GM23338 (cell line): ENCODE measurements around the gene EZR. TPM values are rescaled to one million over a fixed set of nuclear protein-coding genes. Genes with fewer than 3 reads are reported as not detected.

ENCODE experiments used
- ATAC-seq: fragments of 200-7000 bp; cut with Tn5 transposase; 3 replicates; pipeline ENCODE4 v1.9.1; 2020
- DNase-seq: peaks from one replicate; pipeline ENCODE4 v3.0.0-alpha.2; 2015; ENCODE audit warnings: low spot score
- H2AFZ ChIP-seq: fragments of 200-600 bp; sonication (generic); 2 replicates; pipeline ENCODE4 v1.8.0; 2016; ENCODE audit warnings: antibody characterized with exemption, mild to moderate bottlenecking, moderate library complexity
- H3F3A ChIP-seq: fragments of 200-600 bp; sonication (generic); replicated peaks from 2 replicates; pipeline ENCODE4 v1.8.0; 2017; ENCODE audit warnings: antibody characterized with exemption, mixed run types, low read depth
- H3K27ac ChIP-seq: fragments of 200-600 bp; sonication (generic); 2 replicates; pipeline ENCODE4 v1.6.1; 2016; ENCODE audit warnings: low read depth
- H3K27me3 ChIP-seq: fragments of 200-600 bp; sonication (generic); 2 replicates; pipeline ENCODE4 v1.8.0; 2016; ENCODE audit warnings: mild to moderate bottlenecking, mixed run types, moderate library complexity; ENCODE audit not compliant: insufficient read depth
- H3K36me3 ChIP-seq: fragments of 200-600 bp; sonication (generic); 2 replicates; pipeline ENCODE4 v1.8.0; 2016; ENCODE audit warnings: mild to moderate bottlenecking; ENCODE audit not compliant: insufficient read depth
- H3K4me1 ChIP-seq: fragments of 200-600 bp; sonication (generic); 2 replicates; pipeline ENCODE4 v1.8.0; 2016; ENCODE audit warnings: mild to moderate bottlenecking, moderate library complexity; ENCODE audit not compliant: insufficient read depth
- H3K4me2 ChIP-seq: fragments of 200-600 bp; sonication (generic); 2 replicates; pipeline ENCODE4 v1.7.1; 2017; ENCODE audit warnings: mixed run types
- H3K4me3 ChIP-seq: fragments of 200-600 bp; sonication (generic); 2 replicates; pipeline ENCODE4 v1.6.1; 2016; ENCODE audit warnings: mixed run types
- H3K79me2 ChIP-seq: fragments of 200-600 bp; sonication (generic); replicated peaks from 2 replicates; pipeline ENCODE4 v1.8.0; 2017; ENCODE audit warnings: mild to moderate bottlenecking; ENCODE audit not compliant: insufficient read depth
- H3K9me2 ChIP-seq: fragments of 200-600 bp; sonication (generic); 2 replicates; pipeline ENCODE4 v1.8.0; 2017; ENCODE audit not compliant: insufficient read depth
- H4K20me1 ChIP-seq: fragments of 200-600 bp; sonication (generic); replicated peaks from 2 replicates; pipeline ENCODE4 v1.8.0; 2017; ENCODE audit warnings: mild to moderate bottlenecking; ENCODE audit not compliant: insufficient read depth
- H3K27ac Mint-ChIP-seq: 2 replicates; pipeline ENCODE4 v1.8.0; 2020; ENCODE audit warnings: inconsistent platforms, mild to moderate bottlenecking, moderate library complexity, mixed read lengths
- H3K27me3 Mint-ChIP-seq: 3 replicates; pipeline ENCODE4 v1.8.0; 2022; ENCODE audit warnings: low read depth, mild to moderate bottlenecking, moderate library complexity, mixed read lengths, inconsistent platforms; ENCODE audit not compliant: insufficient read depth, poor library complexity
- H3K36me3 Mint-ChIP-seq: 3 replicates; pipeline ENCODE4 v1.8.0; 2021; ENCODE audit warnings: low read depth, mild to moderate bottlenecking, inconsistent platforms, moderate library complexity, mixed read lengths
- H3K4me1 Mint-ChIP-seq: 3 replicates; pipeline ENCODE4 v1.8.0; 2020; ENCODE audit warnings: mild to moderate bottlenecking, inconsistent platforms, mixed read lengths
- H3K4me3 Mint-ChIP-seq: 3 replicates; pipeline ENCODE4 v1.8.0; 2021; ENCODE audit warnings: moderate library complexity, mild to moderate bottlenecking, inconsistent platforms, mixed read lengths
- H3K9me3 Mint-ChIP-seq: 3 replicates; pipeline ENCODE4 v1.8.0; 2020; ENCODE audit warnings: moderate library complexity, mild to moderate bottlenecking, inconsistent platforms, mixed read lengths
- CREB1 ChIP-seq: fragments of 250-450 bp; sonication (Bioruptor Pico); IDR thresholded peaks from 2 replicates; pipeline ENCODE4 v1.5.0; 2020; ENCODE audit warnings: low read depth, mild to moderate bottlenecking, moderate library complexity
- CTCF ChIP-seq, 2 experiments: fragments of 200-600 bp in 1 of 2; sonication (generic) in 1 of 2; conservative IDR thresholded peaks; 2 replicates each; pipeline versions ENCODE4 v1.5.1 to v1.6.1; 2016 to 2017; ENCODE audit warnings: antibody characterized with exemption in 2 of 2, low read depth in 2 of 2, mild to moderate bottlenecking in 2 of 2, moderate library complexity in 1 of 2
- ETS1 ChIP-seq: IDR thresholded peaks from 2 replicates; pipeline ENCODE4 v1.6.1; 2016; ENCODE audit warnings: antibody characterized with exemption
- EZH2 ChIP-seq: fragments of 200-600 bp; sonication (generic); IDR thresholded peaks from one replicate; pipeline ENCODE4 v1.8.0; 2017; ENCODE audit warnings: antibody characterized with exemption, mild to moderate bottlenecking, low read depth; ENCODE audit not compliant: unreplicated experiment
- EZH2phosphoT487 ChIP-seq: fragments of 200-600 bp; sonication (generic); IDR thresholded peaks from one replicate; pipeline ENCODE4 v1.8.1; 2018; ENCODE audit warnings: antibody characterized with exemption; ENCODE audit not compliant: unreplicated experiment
- JUNB ChIP-seq: IDR thresholded peaks from one replicate; pipeline ENCODE4 v1.6.1; 2016; ENCODE audit warnings: antibody characterized with exemption; ENCODE audit not compliant: unreplicated experiment
- NANOG ChIP-seq: IDR thresholded peaks from 2 replicates; pipeline ENCODE4 v1.6.1; 2016; ENCODE audit warnings: antibody characterized with exemption, borderline replicate concordance
- POLR2AphosphoS5 ChIP-seq: IDR thresholded peaks from 2 replicates; pipeline ENCODE4 v1.6.1; 2016; ENCODE audit warnings: antibody characterized with exemption, low read depth
- REST ChIP-seq: IDR thresholded peaks from one replicate; pipeline ENCODE4 v1.6.1; 2018; ENCODE audit warnings: antibody characterized with exemption; ENCODE audit not compliant: unreplicated experiment
- STAT1 ChIP-seq: IDR thresholded peaks from one replicate; pipeline ENCODE4 v1.6.1; 2016; ENCODE audit warnings: antibody characterized with exemption; ENCODE audit not compliant: unreplicated experiment
- ZNF114 ChIP-seq: fragments of 250-450 bp; sonication (Bioruptor Pico); IDR thresholded peaks from 2 replicates; pipeline ENCODE4 v1.5.0; 2020; ENCODE audit warnings: mild to moderate bottlenecking, moderate library complexity
- ZNF331 ChIP-seq: fragments of 250-450 bp; sonication (Bioruptor Pico); IDR thresholded peaks from 2 replicates; pipeline ENCODE4 v1.5.0; 2020; ENCODE audit warnings: low read depth, mild to moderate bottlenecking, moderate library complexity
- polyA plus RNA-seq: library from polyadenylated mRNA; unstranded; fragments of >200 nt; fragmentation: Nextera tagmentation; extraction: Ambion mirVana; gene quantifications from 2 replicates; pipeline ENCODE4 v1.2.1, GENCODE V29; 2016
- total RNA-seq: library from RNA; depleted of rRNA; stranded (reverse); fragments of >200 nt; shearing (Covaris generic); gene quantifications from 2 replicates; pipeline ENCODE4 v1.2.3, GENCODE V29; 2014

Gene EZR
- total and polyA plus RNA-seq, 2 experiments from 2014 or later: 199 to 208 TPM

- Histone ChIP-seq H3K27ac (no peak overlapping the region), H4K20me1 (no peaks in the 10 kb centered on the region), H3K27me3 (no peaks in the 10 kb centered on the region), H3K79me2 (no peaks in the 10 kb centered on the region), H3F3A (0 out of 2 replicates have a peak, but pooled peaks cover under 1% of the 10 kb centered on the region), H2AFZ (peak overlapping the region; percentile 86; the same call in 1 of the 2 replicates), H3K9me2 (no peaks in the 10 kb centered on the region), H3K4me1 (peaks cover 17% of the 10 kb centered on the region), H3K4me3 (no peak overlapping the region), H3K4me2 (no peak overlapping the region; the same call in 1 of the 2 replicates), H3K36me3 (no peaks in the 10 kb centered on the region)
- Mint-ChIP-seq H3K36me3 (no peaks in the 10 kb centered on the region), H3K4me3 (no peak overlapping the region), H3K9me3 (peaks cover 2% of the 10 kb centered on the region; the same call in 2 of the 3 replicates), H3K4me1 (peaks cover 25% of the 10 kb centered on the region), H3K27me3 (peaks cover 27% of the 10 kb centered on the region), H3K27ac (no peak overlapping the region)
- TF ChIP-seq ZNF331 (CRISPR knock-in tag) (no peak), JUNB (no peak), EZH2 (no peak), ETS1 (no peak), POLR2AphosphoS5 (no peak), CTCF (conservative IDR thresholded peaks at IDR 0.05; ENCODE audit: low read depth in 2 of 2) (no peak)
- DNase-seq: no peak
- peak; percentile 7; the same call in 2 of the 3 replicates for ATAC-seq
Measured at GRCh38 chr6:158757753-158758090, 61.4 kb downstream of the EZR start.

- peaks cover 27% of the 10 kb centered on the region for H3K27me3 Mint-ChIP-seq
- H3K4me1 ChIP-seq: peaks cover 22% of the 10 kb centered on the region
- DNase-seq: no peak
- H3K27ac ChIP-seq: no peak overlapping the region
- no peaks in the 10 kb centered on the region for H4K20me1 ChIP-seq
- H3K27ac Mint-ChIP-seq: no peak overlapping the region
- no peak for ATAC-seq
- H3K79me2 ChIP-seq: no peaks in the 10 kb centered on the region
- no peaks in the 10 kb centered on the region for H3K36me3 ChIP-seq
- H3K4me3 Mint-ChIP-seq: no peak overlapping the region
- H3K9me2 ChIP-seq: no peaks in the 10 kb centered on the region
- H3K4me2 ChIP-seq: no peak overlapping the region
- H3K9me3 Mint-ChIP-seq: peaks cover 2% of the 10 kb centered on the region; the same call in 2 of the 3 replicates
- no peak overlapping the region for H3K4me3 ChIP-seq
- H2AFZ ChIP-seq: peak overlapping the region; percentile 86; the same call in 1 of the 2 replicates
- H3K36me3 Mint-ChIP-seq: no peaks in the 10 kb centered on the region
- peaks cover 29% of the 10 kb centered on the region for H3K4me1 Mint-ChIP-seq
- H3K27me3 ChIP-seq: no peaks in the 10 kb centered on the region
- no peaks in the 10 kb centered on the region for H3F3A ChIP-seq
- TF ChIP-seq CREB1 (CRISPR knock-in tag): no peak
- TF ChIP-seq REST: no peak
- no peak for TF ChIP-seq JUNB
- TF ChIP-seq EZH2: no peak
- no peak for TF ChIP-seq EZH2phosphoT487
- no peak for TF ChIP-seq STAT1
- TF ChIP-seq POLR2AphosphoS5: no peak
- no peak for TF ChIP-seq NANOG
- no peak for TF ChIP-seq ZNF114
- TF ChIP-seq ETS1: no peak
- TF ChIP-seq CTCF (conservative IDR thresholded peaks at IDR 0.05; ENCODE audit: low read depth in 2 of 2): no peak
Measured at GRCh38 chr6:158756977-158757752, 62.0 kb downstream of the EZR start.
